NCI-H2227 (cell line): ENCODE measurements around the gene TMEM123.
"Not testable (repeated sequence)": the region's sequence is repeated elsewhere in the genome, so short reads cannot be mapped to it uniquely, and the experiment has no call there.

Experiments used
- DNase-seq: peaks from one replicate; lab custom pipeline; 2025; ENCODE audit not compliant: unreplicated experiment; lab: John Stamatoyannopoulos, UW

Gene TMEM123

DNA sequence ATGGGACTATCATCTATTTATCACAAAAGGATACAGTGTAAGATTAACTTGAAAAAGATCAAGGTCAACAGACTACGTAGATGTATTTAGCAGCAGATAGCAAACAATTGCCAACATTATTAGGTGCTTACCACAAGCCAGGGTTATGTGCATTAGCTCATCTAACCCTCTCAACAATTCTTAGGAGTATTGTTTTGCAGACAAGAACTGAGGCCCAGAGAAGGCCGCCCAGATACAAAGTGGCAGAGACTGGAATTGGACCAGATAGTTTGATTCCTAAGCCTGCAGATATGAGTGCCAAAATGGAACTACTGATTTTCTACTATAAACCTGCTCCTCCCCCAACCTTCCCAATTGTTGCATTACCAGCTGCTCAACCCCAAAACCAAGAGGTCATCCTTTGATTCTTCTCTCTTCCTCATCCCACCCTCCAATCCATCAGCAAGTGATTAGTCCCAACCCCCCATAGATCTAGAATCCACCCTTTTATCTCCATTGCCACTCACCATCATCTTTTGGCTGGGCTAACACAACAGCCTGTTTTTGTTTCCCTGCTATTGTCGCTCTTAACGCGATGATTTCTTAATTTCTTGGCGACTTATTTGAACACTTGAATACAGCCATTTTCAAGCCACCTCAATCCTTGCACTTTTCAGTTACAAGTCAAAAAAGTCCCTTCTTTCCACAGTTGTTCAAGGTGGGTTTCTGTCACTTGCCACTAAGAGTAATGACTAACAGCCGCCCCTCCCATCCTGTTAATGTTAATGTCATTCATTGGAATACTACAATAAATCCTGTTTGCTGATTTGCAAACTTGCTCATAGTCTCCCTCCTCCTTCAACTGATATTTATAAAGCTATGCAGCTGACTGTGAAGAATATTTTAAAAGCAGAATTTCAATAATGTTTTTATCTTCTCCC is 2.7 kb downstream of the TMEM123 start:
- no peak for DNase-seq

DNA sequence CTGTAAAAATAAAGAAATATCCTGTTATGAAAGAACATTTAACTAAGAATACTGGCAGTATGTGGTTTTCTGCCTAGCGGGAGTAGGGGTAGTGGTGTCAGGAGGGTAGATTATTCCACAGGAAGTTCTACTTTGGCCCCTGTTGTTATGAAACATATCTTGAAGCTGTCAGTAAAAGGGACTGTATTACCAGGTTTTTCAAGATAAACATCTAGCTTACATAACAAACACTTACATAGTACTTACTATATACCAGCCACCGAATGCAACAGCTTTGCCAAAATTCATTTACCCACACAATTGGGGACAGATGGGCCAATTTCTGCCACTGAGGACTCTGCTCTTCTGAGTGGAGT is 3.7 kb downstream of the TMEM123 start:
- no peak for DNase-seq

DNA sequence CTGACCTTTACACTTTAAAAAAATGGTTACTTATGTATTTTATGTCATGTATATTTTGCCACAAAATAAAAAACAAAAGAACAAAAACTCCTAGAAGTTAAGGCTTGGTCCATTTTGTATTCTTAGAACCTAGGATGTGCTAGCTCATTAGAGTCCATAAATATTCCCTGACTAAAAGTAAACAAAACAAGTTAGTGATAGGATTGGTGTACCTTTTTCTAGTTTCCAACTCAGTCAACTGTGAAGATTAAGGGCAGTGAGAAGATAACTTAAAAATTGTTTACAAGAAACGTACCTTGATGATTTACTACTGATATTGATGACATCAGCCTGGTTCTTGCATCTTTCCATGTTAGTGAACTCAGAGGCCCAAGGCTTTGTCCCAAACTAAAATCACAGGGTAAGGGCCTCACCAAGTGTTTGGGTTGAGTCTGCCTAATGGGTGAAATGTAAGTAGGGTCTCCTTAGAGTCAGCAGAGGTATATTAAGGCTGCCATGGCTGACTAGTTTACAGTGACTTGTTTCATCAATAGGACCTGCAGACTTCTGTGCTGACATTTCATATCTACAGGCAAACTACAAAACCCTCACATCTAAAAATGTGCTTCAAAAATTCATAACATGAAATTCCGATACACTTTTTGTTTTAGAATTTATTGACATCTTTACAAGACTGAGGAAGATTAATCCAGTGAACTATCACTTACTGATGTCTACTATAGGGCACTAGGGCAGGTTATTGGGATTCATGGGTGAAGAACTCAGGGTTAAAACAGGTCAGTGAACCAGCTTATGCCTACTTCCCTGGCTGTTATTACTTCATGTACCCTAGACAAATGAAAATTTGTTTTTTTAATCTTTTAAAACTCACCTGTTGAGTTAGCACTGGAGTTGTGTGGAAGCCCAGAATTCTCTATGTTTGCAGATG is 4.4 kb downstream of the TMEM123 start:
- no peak for DNase-seq

DNA sequence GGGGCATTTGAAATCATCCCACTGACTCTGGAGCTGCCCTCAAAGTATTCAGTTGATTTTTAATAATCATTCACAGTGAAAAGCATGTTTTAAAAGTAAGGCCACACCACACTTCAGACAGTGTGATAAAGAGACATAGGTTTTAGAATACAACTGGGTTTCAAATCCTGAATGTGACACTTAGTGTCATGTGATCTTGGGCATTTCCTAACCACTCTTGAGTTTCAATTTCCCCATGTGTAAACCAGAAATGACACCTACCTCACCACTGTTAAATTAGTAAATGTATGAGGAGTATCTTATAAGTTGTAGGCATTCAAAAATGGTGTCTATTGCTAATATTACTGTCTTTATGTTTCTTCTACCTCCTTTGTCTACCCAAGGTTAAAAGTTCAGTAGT is 5.4 kb downstream of the TMEM123 start:
- no peak for DNase-seq

DNA sequence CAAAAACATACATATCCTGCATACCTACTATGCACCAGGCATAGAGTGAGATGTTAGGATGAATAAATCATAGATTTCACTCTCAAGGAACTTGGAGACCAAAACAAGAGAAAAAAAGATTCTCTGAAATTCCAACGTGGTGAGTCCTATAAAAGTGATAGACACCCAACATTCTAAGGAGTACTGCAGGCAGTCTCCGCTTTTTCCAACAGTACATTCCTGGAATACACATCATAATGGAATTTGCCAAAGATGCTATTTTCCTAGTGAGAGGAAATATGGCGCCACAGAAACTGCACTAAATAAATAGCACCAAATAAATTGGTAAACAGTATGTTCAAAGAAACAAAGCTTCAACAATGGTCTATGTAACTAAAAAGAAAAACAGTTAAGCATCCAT is 6.0 kb downstream of the TMEM123 start:
- no peak for DNase-seq

DNA sequence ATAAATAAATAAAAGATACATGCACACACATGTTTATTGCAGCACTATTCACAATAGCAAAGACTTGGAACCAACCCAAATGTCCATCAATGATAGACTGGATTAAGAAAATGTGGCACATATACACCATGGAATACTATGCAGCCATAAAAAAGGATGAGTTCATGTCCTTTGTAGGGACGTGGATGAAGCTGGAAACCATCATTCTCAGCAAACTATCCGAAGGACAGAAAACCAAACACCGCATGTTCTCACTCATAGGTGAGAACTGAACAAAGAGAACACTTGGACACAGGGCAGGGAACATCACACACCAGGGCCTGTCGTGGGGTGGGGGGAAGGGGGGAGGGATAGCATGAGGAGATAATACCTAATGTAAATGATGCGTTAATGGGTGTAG is 7.9 kb downstream of the TMEM123 start:
- not testable (repeated sequence) for DNase-seq

DNA sequence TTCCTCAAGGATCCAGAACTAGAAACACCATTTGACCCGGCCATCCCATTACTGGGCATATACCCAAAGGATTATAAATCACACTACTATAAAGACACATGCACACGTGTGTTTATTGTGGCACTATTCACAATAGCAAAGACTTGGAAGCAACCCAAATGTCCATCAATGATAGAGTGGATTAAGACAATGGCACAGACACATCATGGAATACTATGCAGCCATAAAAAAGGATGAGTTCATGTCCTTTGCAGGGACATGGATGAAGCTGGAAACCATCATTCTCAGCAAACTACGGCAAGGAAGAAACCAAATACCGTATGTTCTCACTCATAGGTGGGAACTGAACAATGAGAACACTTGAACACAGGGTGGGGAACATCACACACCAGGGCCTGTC is 8.4 kb downstream of the TMEM123 start:
- DNase-seq, result not testable (repeated sequence)

DNA sequence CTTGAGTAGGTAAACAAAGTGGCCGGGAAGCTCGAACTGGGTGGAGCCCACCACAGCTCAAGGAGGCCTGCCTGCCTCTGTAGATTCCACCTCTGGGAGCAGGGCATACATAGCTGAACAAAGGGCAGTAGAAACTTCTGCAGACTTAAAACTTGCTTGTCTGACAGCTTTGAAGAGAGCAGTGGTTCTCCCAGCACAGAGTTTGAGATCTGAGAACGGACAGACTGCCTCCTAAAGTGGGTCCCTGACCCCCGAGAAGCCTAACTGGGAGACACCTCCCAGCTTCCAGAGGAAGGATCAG is 13.6 kb downstream of the TMEM123 start:
- DNase-seq, result not testable (repeated sequence)

DNA sequence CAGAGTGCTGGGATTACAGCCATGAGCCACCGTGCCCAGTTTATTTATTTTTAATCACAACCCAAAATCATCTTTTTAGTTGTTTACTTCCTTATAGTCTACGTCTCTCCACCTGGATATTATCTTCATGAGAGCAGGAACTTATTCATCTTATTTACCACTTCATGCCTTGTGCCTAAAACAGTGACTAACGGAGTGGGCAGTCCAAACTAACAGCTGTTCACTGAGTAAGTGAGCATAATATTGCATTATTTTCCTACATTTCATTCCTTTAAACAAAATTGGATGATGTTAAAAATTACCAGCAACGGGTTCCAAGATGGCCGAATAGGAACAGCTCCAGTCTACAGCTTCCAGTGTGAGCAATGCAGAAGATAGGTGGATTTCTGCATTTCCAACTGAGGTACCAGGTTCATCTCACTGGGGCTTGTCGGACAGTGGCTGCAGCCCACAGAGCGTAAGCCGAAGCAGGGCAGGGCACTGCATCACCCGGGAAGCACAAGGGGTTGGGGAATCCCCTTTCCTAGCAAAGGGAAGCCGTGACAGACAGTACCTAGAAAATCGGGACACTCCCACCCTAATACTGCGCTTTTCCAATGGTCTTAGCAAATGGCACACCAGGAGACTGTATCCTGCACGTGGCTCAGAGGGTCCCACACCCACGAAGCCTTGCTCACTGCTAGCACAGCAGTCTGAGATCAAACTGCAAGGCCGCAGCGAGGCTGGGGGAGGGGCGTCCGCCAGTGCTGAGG is 14.1 kb downstream of the TMEM123 start:
- DNase-seq, result no peak

DNA sequence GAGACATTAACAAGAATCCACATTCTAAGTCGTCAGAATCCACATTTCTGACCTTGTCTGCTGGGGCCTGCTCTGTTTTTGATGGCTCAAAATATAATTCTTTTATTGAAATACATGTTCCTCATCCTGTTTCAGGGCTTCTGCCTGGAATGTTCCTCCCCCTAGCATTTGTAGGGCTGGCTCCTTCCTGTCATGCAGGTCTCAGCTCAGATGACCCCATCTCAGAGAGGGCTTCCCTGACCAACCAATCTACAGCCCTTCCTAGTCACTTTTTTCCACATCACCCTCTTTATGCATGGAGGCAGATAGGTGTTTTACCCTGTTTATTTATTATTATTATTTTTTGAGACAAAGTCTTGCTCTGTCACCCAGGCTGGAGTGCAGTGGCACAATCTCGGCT is 14.8 kb downstream of the TMEM123 start:
- DNase-seq, result no peak

DNA sequence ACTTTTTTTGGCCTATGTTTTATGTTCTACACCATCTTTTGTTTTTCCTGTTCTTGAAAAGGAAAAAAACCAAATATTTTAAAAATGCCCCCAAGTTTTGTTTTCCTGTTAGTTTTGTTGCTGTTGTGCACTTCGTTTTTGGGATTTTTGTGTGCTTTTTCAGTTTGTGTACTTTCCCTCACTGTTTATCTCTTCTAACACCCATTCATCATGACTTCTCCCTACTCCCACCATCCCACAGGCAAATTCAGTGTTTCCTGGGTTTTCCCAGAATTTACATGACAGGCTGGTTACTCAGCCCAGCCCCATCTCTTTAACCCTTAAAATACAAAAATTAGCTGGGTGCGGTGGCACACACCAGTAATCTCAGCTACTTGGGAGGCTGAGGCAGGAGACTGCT is 15.6 kb downstream of the TMEM123 start:
- DNase-seq, result no peak

DNA sequence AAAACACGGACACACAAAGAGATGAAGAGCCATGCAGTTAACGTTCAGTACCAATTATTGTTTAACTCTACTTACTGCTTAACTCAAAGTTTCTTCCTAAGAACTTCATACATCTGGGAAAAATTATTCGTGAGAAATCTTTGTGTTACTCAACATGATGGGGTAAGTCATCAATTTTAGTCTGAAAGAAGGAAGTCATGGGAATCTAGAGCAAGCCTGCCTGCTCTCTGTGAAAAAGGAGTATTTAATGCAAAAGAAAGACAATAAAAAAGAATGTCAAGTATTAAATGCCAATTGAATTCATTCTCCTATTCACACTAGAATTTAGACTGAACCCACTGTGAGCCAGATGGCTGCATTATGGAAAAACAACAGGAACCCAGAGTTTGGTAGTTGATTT is 16.0 kb downstream of the TMEM123 start:
- DNase-seq, result no peak

DNA sequence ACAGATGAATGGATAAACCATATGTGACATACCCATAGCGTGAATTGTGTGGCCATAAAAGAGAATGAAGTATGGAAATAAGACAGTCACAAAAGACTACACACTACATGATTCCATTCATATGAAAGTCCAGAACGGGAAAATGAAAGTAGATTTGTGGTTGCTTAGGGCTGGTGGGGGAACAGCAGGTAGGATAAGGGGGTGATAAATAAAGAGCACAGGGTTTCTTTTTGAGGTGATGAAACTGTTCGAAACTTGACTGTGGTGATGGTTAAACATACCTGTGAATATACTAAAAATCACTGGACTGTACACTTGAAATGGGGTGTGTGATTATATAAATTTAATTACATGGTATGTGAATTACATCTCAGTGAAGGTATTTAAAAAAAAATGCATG is 16.9 kb downstream of the TMEM123 start:
- DNase-seq, result no peak

DNA sequence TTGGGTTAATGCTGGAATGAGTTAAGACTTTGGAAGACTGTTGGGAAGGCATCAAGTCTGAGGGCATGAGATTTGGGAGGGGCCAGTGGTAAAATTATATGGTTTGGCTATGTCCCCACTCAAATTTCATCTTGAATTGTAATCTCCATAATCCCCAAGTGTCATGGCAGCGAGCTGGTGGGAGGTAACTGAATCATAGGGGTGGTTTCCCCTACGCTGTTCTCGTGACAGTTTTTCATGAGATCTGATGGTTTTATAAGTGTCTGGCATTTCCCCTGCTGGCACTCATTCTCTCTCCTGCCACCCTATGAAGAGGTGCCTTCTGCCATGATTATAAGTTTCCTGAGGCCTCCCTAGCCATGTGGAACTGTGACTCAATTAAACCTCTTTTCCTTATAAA is 19.0 kb downstream of the TMEM123 start:
- not testable (repeated sequence) for DNase-seq

DNA sequence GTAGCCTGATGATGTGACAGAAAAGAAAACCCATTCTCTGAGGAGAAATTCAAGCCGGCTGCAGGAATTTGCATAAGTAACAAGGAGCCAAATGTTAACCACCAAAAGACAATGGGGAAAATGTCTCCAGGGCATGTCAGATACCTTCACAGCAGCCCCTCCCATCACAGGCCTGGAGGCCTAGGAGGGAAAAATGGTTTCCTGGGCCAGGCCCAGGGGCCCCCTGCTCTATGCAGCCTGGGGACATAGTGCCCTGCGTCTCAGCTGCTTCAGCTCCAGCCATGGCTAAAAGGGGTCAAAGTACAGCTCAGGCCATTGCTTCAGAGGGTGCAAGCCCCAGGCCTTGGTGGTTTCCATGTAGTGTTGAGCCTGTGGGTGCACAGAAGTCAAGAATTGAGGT is 20.0 kb downstream of the TMEM123 start:
- DNase-seq, result not testable (repeated sequence)

DNA sequence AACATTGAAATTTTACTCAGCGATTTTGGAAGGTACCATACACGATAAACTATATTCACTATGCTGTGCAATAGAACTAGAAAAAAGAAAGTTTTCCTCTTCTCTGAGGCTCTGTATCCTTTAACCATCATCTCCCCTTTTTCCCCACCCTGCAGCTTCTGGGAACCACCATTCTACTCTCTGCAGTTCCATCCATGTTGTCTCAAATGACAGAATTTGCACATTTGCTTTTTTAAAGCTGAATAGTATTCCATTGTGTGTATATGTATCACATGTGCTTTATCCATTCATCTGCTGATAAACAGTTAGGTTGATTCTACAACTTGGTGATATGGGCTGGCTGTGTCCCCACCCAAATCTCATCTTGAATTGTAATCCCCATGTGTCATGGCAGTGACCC is 21.2 kb downstream of the TMEM123 start:
- DNase-seq, result no peak

DNA sequence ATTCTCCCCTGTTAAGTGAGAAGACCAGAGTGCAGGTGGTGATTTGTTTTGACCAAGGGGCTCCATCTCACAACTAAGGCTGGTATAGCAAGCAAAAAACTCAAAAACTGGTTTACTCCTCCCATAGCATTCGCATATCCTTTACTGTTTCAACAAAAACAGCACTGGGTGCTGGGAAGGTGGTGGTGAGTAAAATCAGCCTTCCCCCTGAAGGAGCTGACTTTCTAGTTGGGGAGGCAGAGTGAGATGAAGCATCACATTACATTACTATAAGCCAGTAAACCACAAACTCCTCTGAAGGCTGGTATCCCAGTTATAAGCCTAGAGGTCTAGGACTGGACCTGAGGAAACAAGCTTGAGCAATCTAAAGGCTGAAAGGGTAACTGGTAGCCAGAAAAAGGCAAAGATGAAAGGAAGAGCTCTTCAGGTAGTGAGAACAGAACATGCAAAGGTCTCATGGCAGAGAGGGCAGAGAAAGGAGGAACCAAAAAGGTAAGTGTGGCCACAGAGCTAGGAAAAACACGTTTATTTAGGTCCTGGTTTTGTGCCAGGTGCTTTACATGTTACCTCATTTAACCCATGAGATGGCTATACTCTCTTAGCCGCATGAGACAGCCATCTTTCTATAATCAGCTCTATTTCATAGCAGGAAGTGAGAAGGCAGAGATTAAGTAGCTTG is 22.3 kb downstream of the TMEM123 start:
- DNase-seq, result no peak

DNA sequence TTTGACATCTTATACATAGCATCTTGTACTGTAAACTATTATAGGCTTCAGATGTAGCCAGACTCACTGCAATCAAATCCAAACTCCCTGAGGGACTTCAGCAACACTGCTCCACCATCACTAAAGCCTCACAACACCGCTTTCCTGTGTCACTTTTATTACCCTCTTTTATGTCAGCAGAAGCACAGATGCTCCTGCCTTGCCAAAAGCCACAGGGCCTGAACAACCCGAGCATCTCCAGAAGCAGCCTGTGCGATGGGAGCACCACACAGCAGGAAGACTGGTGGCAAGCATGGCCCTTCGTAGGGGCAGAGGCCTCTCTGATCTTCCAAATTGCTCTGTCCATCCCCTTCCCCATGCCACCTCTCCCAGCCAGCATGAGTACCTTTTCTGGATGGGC is 22.9 kb downstream of the TMEM123 start:
- no peak for DNase-seq

DNA sequence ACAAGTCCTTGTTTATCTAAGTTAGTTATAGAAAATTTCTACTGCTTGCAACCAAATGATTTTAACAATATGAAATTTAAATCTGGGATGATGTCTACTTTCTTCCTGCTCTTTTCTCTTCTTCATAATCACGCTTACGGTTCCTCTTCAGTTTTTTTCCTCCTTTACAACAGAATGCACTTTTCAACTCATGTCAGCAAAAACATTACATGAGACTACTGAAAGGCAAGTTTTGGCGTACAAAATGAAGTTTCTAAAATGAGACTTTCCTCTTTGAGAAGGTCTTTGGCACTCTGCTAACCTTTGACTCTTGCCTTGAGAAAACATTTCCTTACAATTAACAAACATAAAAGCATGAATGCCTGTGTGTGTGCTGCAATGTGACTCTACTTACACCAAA is 23.3 kb downstream of the TMEM123 start:
- no peak for DNase-seq

DNA sequence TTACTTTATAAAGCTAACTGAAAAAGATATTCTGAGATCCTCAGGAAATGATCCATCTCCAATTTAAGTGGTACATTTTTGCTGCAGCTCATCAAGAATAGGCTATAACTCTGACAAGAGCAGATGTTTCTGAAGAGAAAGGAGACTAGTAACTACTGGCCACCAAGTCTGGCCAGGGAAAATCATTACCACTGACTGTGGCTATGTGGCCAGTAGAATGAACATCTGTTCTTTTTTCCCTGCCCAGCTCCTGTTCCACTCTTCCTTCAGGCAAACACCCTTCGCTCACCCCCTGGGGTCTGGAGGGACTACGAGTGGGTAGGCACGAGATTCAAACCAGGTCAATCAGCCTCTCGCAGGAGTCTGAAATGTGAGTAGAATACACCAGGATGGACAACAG is 23.9 kb downstream of the TMEM123 start:
- DNase-seq, result no peak

DNA sequence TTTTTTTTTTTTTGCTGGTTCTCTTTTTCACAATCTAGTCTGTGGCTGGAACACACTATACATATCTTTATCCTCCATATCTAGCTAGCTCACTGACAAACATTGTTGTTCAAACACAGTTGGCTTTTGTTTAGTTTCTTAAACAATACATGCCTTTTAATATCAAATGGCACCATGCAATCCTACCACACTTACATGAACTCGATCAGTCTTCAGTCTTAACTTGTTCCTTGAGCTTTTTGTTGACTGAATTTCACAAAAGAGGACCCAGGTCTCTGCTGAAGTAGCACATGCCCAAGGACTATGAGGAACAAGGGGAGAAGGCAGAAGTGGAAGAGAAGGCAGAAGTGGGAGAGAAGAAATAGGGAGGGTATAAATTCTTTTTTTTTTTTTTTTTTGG is 25.5 kb downstream of the TMEM123 start:
- no peak for DNase-seq
